Skeletal muscle tissue (tissue), 4 donors: Measurements from ENCODE around the gene SYNE1. TPM values are rescaled to one million over a fixed set of nuclear protein-coding genes. Genes with fewer than 3 reads are reported as not detected.

Source experiments
- H3K27ac ChIP-seq: one replicate; pipeline ENCODE4 v1.7.0; 2013; ENCODE audit warnings: mild to moderate bottlenecking, low read depth, low read length, inconsistent platforms
- H3K27me3 ChIP-seq, 3 donors: one replicate each; pipeline ENCODE4 v1.7.0; 2013; ENCODE audit warnings: low read length in 3 of 3; ENCODE audit not compliant: control insufficient read depth in 3 of 3, insufficient read depth in 3 of 3
- H3K36me3 ChIP-seq, 3 donors: one replicate each; pipeline ENCODE4 v1.7.0; 2013; ENCODE audit warnings: low read length in 3 of 3; ENCODE audit not compliant: control insufficient read depth in 3 of 3, insufficient read depth in 3 of 3
- H3K4me1 ChIP-seq, 3 donors: one replicate each; pipeline ENCODE4 v1.7.0; 2013; ENCODE audit warnings: low read length in 3 of 3, mild to moderate bottlenecking in 3 of 3; ENCODE audit not compliant: control insufficient read depth in 3 of 3, insufficient read depth in 3 of 3
- H3K4me3 ChIP-seq, 3 donors: one replicate each; pipeline ENCODE4 v1.7.0; 2013; ENCODE audit warnings: low read length in 3 of 3
- H3K9ac ChIP-seq, 3 donors: one replicate each; pipeline ENCODE4 v1.7.0; 2013; ENCODE audit warnings: low read length in 3 of 3, mild to moderate bottlenecking in 3 of 3, moderate library complexity in 2 of 3, low read depth in 1 of 3
- H3K9me3 ChIP-seq, 3 donors: one replicate each; pipeline ENCODE4 v1.7.0; 2013; ENCODE audit warnings: low read length in 3 of 3; ENCODE audit not compliant: control insufficient read depth in 3 of 3
- total RNA-seq: library from RNA; depleted of rRNA; stranded (reverse); fragments of >200 nt; gene quantifications from one replicate; pipeline ENCODE4 v1.2.3, GENCODE V29; 2014
- donor health status: Osteomylitis.

Gene SYNE1
- total RNA-seq, 1 donor from 2014 or later, result 195 TPM

GRCh38 chr6:152598421-152598820, 38.7 kb downstream of the SYNE1 start:
- no peaks in the 10 kb centered on the region for H3K27me3 ChIP-seq
- H3K4me3 ChIP-seq, result no peak overlapping the region
- no peaks in the 10 kb centered on the region for H3K36me3 ChIP-seq
- no peaks in the 10 kb centered on the region for H3K4me1 ChIP-seq
- no peak overlapping the region for H3K27ac ChIP-seq
- no peaks in the 10 kb centered on the region for H3K9me3 ChIP-seq
- no peak overlapping the region for H3K9ac ChIP-seq

- H3K4me3 ChIP-seq, result no peak overlapping the region
- no peak overlapping the region for H3K9ac ChIP-seq
- H3K36me3 ChIP-seq, result no peaks in the 10 kb centered on the region
- H3K27me3 ChIP-seq, result no peaks in the 10 kb centered on the region
- H3K4me1 ChIP-seq, result no peaks in the 10 kb centered on the region
- no peak overlapping the region for H3K27ac ChIP-seq
- no peaks in the 10 kb centered on the region for H3K9me3 ChIP-seq
Measured at GRCh38 chr6:152596726-152597125, 40.4 kb downstream of the SYNE1 start.

GRCh38 chr6:152595499-152595898, 41.7 kb downstream of the SYNE1 start:
- Histone ChIP-seq H3K9me3 (no peaks in the 10 kb centered on the region), H3K4me3 (no peak overlapping the region), H3K36me3 (no peaks in the 10 kb centered on the region), H3K4me1 (no peaks in the 10 kb centered on the region), H3K27me3 (no peaks in the 10 kb centered on the region), H3K27ac (no peak overlapping the region), H3K9ac (no peak overlapping the region)

- no peaks in the 10 kb centered on the region for H3K9me3 ChIP-seq
- no peaks in the 10 kb centered on the region for H3K36me3 ChIP-seq
- H3K4me3 ChIP-seq, result no peak overlapping the region
- H3K27ac ChIP-seq, result no peak overlapping the region
- H3K9ac ChIP-seq, result no peak overlapping the region
- H3K4me1 ChIP-seq, result no peaks in the 10 kb centered on the region
- no peaks in the 10 kb centered on the region for H3K27me3 ChIP-seq
Measured at GRCh38 chr6:152594701-152595100, 42.5 kb downstream of the SYNE1 start.

GRCh38 chr6:152588456-152588855, 48.7 kb downstream of the SYNE1 start:
- H3K9me3 ChIP-seq, result no peaks in the 10 kb centered on the region
- H3K27ac ChIP-seq, result no peak overlapping the region
- H3K4me1 ChIP-seq, result no peaks in the 10 kb centered on the region
- no peak overlapping the region for H3K4me3 ChIP-seq
- no peak overlapping the region for H3K9ac ChIP-seq
- no peaks in the 10 kb centered on the region for H3K27me3 ChIP-seq
- no peaks in the 10 kb centered on the region for H3K36me3 ChIP-seq

GRCh38 chr6:152587473-152587872, 49.7 kb downstream of the SYNE1 start:
- no peaks in the 10 kb centered on the region for H3K27me3 ChIP-seq
- H3K4me3 ChIP-seq, result no peak overlapping the region
- H3K36me3 ChIP-seq, result no peaks in the 10 kb centered on the region
- no peak overlapping the region for H3K9ac ChIP-seq
- no peaks in the 10 kb centered on the region for H3K4me1 ChIP-seq
- no peaks in the 10 kb centered on the region for H3K9me3 ChIP-seq
- no peak overlapping the region for H3K27ac ChIP-seq

- no peaks in the 10 kb centered on the region for H3K27me3 ChIP-seq
- H3K9me3 ChIP-seq, result no peaks in the 10 kb centered on the region
- H3K27ac ChIP-seq, result no peak overlapping the region
- no peak overlapping the region for H3K9ac ChIP-seq
- no peaks in the 10 kb centered on the region for H3K4me1 ChIP-seq
- no peaks in the 10 kb centered on the region for H3K36me3 ChIP-seq
- H3K4me3 ChIP-seq, result no peak overlapping the region
Measured at GRCh38 chr6:152585236-152585635, 51.9 kb downstream of the SYNE1 start.

GRCh38 chr6:152583888-152584287, 53.3 kb downstream of the SYNE1 start:
- Histone ChIP-seq H3K4me3 (no peak overlapping the region), H3K9me3 (no peaks in the 10 kb centered on the region), H3K36me3 (no peaks in the 10 kb centered on the region), H3K9ac (no peak overlapping the region), H3K27me3 (no peaks in the 10 kb centered on the region), H3K4me1 (no peaks in the 10 kb centered on the region), H3K27ac (no peak overlapping the region)

- Histone ChIP-seq H3K27ac (no peak overlapping the region), H3K9me3 (no peaks in the 10 kb centered on the region)
Measured at GRCh38 chr6:152576525-152576924, 60.6 kb downstream of the SYNE1 start.

GRCh38 chr6:152575621-152576150, 61.5 kb downstream of the SYNE1 start:
- no peaks in the 10 kb centered on the region for H3K9me3 ChIP-seq
- no peak overlapping the region for H3K27ac ChIP-seq
- H3K36me3 ChIP-seq, result no peaks in the 10 kb centered on the region
- no peak overlapping the region for H3K4me3 ChIP-seq
- no peak overlapping the region for H3K9ac ChIP-seq
- no peaks in the 10 kb centered on the region for H3K27me3 ChIP-seq
- H3K4me1 ChIP-seq, result no peaks in the 10 kb centered on the region

More at GRCh38 chr6:152576525-152576924, 60.6 kb downstream of the SYNE1 start:
- H3K4me3 ChIP-seq, result no peak overlapping the region
- H3K36me3 ChIP-seq, result no peaks in the 10 kb centered on the region
- H3K9ac ChIP-seq, result no peak overlapping the region
- H3K4me1 ChIP-seq, result no peaks in the 10 kb centered on the region
- H3K27me3 ChIP-seq, result no peaks in the 10 kb centered on the region

- H3K4me3 ChIP-seq, result no peak overlapping the region
- no peaks in the 10 kb centered on the region for H3K9me3 ChIP-seq
- no peak overlapping the region for H3K9ac ChIP-seq
- no peaks in the 10 kb centered on the region for H3K4me1 ChIP-seq
- no peak overlapping the region for H3K27ac ChIP-seq
- no peaks in the 10 kb centered on the region for H3K36me3 ChIP-seq
- no peaks in the 10 kb centered on the region for H3K27me3 ChIP-seq
Measured at GRCh38 chr6:152575161-152575560, 62.0 kb downstream of the SYNE1 start.
